ENCODE measurements around the gene GGT7. TPM values are rescaled to one million over a fixed set of nuclear protein-coding genes. Genes with fewer than 3 reads are reported as not detected.

GGT7 gene
- total RNA-seq = 20.6 and 24.8 TPM in 2 replicates

GRCh38 chr20:34872622-34873224 lies at the start of gene GGT7:
Gene GGT7 (minus strand): TSS chr20:34872856. CDS start chr20:34872815, 41 bp downstream.

GRCh38 chr20:34876406-34877282 lies 4.0 kb upstream of the GGT7 start, which contains the start of gene ACSS2:
Gene ACSS2 (plus strand): TSS chr20:34876612. CDS start chr20:34876646, 34 bp downstream.

GRCh38 chr20:34825530-34826362 lies 46.9 kb downstream of the GGT7 start, which contains the start of gene NCOA6:
Gene NCOA6 (minus strand): TSS chr20:34825651. CDS start chr20:34782355, 43,296 bp downstream.

Other genes starting within 250 kb of the GGT7 start
- gene PIGU, start 195.8 kb downstream of the GGT7 start, total RNA-seq = 7.2 and 8.5 TPM in 2 replicates
- 6.2 and 7.6 TPM in 2 replicates for gene TP53INP2, start 168.5 kb downstream of the GGT7 start, total RNA-seq
- 7.5 and 7.6 TPM in 2 replicates for gene NCOA6, start 47.2 kb downstream of the GGT7 start, total RNA-seq
- 40.3 and 42.7 TPM in 2 replicates for gene ACSS2, start 3.8 kb upstream of the GGT7 start, total RNA-seq
- 45.5 and 66.7 TPM in 2 replicates for gene GSS, start 83.0 kb upstream of the GGT7 start, total RNA-seq
- gene MYH7B, start 83.0 kb upstream of the GGT7 start, total RNA-seq = 0.13 and 0.20 TPM in 2 replicates
- gene TRPC4AP, start 220.0 kb upstream of the GGT7 start, total RNA-seq = 89.4 and 108 TPM in 2 replicates

Data from smooth muscle cell of the pulmonary artery (primary cell).